ENCODE measurements around the gene COL21A1.

Gene COL21A1

DNA sequence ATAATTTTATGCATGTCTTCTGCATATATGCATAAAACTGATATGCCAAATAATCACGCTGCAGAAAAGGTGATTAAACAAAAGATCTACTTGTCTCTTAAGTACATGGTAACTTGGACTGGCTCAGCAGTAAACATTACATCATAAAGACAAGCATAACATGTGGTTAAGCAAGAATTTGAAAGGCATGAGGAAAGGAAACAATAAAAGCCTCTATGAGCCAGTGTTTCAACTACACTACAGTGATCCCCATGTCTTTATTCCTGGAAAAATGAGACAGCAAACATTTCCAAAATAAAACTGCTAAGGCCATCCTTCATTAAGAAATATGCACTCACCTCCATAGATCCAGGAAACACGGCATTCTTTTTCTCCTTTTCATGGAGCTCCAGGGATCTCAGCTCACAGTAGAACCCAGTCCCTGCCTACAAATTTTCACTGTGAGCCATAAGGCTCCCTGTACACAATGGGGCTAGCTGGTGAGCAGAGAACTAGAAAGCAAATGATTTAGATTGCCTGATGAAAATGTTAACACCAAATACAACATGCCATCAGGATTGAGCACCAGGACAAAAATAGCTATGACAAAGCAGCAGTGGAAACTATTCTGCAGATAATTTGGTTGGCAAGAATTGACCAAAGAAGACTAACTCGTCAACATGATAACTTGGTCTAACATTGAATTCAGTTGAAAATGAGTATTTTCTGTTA, 156.1 kb downstream of the COL21A1 start:
- no peaks in the 10 kb centered on the region for H3K27me3 ChIP-seq (ENCODE audit: control insufficient read depth, low read length)
- no peak overlapping the region for H3K27ac ChIP-seq (ENCODE audit: low read depth, low read length)
- no peaks in the 10 kb centered on the region for H3K4me1 ChIP-seq (ENCODE audit: control insufficient read depth, low read length)
- no peaks in the 10 kb centered on the region for H4K20me1 ChIP-seq (ENCODE audit: control insufficient read depth, insufficient read depth, low read depth, low read length)
- H3K9me3 ChIP-seq (ENCODE audit: control insufficient read depth, insufficient read depth, low read length), result no peaks in the 10 kb centered on the region
- H3K79me2 ChIP-seq (ENCODE audit: control insufficient read depth, low read length), result no peaks in the 10 kb centered on the region
- H3F3A ChIP-seq (ENCODE audit: control insufficient read depth, insufficient read depth), result no peaks in the 10 kb centered on the region
- TF ChIP-seq, protein P1, sequence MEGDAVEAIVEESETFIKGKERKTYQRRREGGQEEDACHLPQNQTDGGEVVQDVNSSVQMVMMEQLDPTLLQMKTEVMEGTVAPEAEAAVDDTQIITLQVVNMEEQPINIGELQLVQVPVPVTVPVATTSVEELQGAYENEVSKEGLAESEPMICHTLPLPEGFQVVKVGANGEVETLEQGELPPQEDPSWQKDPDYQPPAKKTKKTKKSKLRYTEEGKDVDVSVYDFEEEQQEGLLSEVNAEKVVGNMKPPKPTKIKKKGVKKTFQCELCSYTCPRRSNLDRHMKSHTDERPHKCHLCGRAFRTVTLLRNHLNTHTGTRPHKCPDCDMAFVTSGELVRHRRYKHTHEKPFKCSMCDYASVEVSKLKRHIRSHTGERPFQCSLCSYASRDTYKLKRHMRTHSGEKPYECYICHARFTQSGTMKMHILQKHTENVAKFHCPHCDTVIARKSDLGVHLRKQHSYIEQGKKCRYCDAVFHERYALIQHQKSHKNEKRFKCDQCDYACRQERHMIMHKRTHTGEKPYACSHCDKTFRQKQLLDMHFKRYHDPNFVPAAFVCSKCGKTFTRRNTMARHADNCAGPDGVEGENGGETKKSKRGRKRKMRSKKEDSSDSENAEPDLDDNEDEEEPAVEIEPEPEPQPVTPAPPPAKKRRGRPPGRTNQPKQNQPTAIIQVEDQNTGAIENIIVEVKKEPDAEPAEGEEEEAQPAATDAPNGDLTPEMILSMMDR (IDR thresholded peaks at IDR 0.05; ENCODE audit: low read depth, low read length, poor library complexity, severe bottlenecking), result no peak
- TF ChIP-seq EZH2phosphoT487 (IDR thresholded peaks at IDR 0.05; ENCODE audit: borderline replicate concordance, low read length), result no peak
- H3K36me3 ChIP-seq (ENCODE audit: control insufficient read depth, low read length), result no peaks in the 10 kb centered on the region
- no peaks in the 10 kb centered on the region for H3K9me2 ChIP-seq (replicated peaks; ENCODE audit: control insufficient read depth, low read length)
- no peak overlapping the region for H3K4me3 ChIP-seq (ENCODE audit: low read length)
- no peak overlapping the region for H3K4me2 ChIP-seq (ENCODE audit: low read length)

DNA sequence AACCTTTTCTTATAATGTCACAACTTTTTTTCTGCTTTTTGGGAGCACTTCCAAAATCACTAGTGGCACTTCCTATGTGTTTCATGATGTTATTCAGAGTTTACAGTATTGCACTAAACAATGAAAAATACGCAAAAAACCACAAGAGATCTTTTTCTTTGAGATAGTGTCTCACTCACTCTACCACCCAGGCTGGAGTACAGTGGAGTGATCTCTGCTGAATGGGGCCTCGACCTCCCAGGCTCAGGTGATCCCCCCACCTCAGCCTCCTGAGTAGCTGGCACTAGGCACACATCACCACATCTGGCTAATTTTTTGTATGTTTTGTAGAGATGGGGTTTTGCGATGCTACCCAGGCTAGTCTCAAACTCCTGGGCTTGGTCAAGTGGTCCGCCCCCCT, 158.7 kb downstream of the COL21A1 start:
- Histone ChIP-seq H3K9me3 (ENCODE audit: control insufficient read depth, insufficient read depth, low read length) (no peaks in the 10 kb centered on the region), H3K79me2 (ENCODE audit: control insufficient read depth, low read length) (no peaks in the 10 kb centered on the region), H3K4me3 (ENCODE audit: low read length) (no peak overlapping the region), H3K27me3 (ENCODE audit: control insufficient read depth, low read length) (no peaks in the 10 kb centered on the region), H3K4me2 (ENCODE audit: low read length) (no peak overlapping the region), H3K27ac (ENCODE audit: low read depth, low read length) (no peak overlapping the region), H3K9me2 (replicated peaks; ENCODE audit: control insufficient read depth, low read length) (no peaks in the 10 kb centered on the region), H3F3A (ENCODE audit: control insufficient read depth, insufficient read depth) (no peaks in the 10 kb centered on the region), H3K36me3 (ENCODE audit: control insufficient read depth, low read length) (no peaks in the 10 kb centered on the region), H4K20me1 (ENCODE audit: control insufficient read depth, insufficient read depth, low read depth, low read length) (no peaks in the 10 kb centered on the region), H3K4me1 (ENCODE audit: control insufficient read depth, low read length) (no peaks in the 10 kb centered on the region)
- no peak for TF ChIP-seq EZH2phosphoT487 (IDR thresholded peaks at IDR 0.05; ENCODE audit: borderline replicate concordance, low read length)
- TF ChIP-seq, protein P1 (IDR thresholded peaks at IDR 0.05; ENCODE audit: low read depth, low read length, poor library complexity, severe bottlenecking), result no peak

DNA sequence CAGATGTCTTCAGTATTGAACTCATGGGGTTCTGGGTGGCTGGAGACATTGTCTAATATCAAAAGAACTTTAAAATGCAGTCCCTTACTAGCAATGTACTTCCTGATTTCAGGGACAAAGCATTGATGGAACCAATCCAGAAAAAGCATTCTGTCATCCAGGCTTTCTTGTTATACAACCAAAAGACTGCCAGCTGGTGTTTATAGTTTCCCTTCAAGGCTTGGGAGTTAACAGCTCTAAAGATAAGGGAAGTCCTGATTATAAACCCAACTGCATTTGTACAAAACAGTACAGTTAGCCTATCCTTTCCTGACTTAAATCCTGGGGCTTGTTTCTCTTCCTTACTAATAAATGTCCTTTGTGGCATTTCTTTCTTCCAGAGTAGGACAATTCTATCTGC, 160.0 kb downstream of the COL21A1 start:
- H3F3A ChIP-seq (ENCODE audit: control insufficient read depth, insufficient read depth), result no peaks in the 10 kb centered on the region
- TF ChIP-seq, protein P1 (IDR thresholded peaks at IDR 0.05; ENCODE audit: low read depth, low read length, poor library complexity, severe bottlenecking), result no peak
- TF ChIP-seq EZH2phosphoT487 (IDR thresholded peaks at IDR 0.05; ENCODE audit: borderline replicate concordance, low read length), result no peak

More for the DNA sequence above, 160.0 kb downstream of the COL21A1 start:
- Histone ChIP-seq H3K9me2 (replicated peaks; ENCODE audit: control insufficient read depth, low read length) (no peaks in the 10 kb centered on the region), H3K9me3 (ENCODE audit: control insufficient read depth, insufficient read depth, low read length) (no peaks in the 10 kb centered on the region), H3K4me3 (ENCODE audit: low read length) (no peak overlapping the region), H3K79me2 (ENCODE audit: control insufficient read depth, low read length) (no peaks in the 10 kb centered on the region), H3K4me1 (ENCODE audit: control insufficient read depth, low read length) (no peaks in the 10 kb centered on the region), H4K20me1 (ENCODE audit: control insufficient read depth, insufficient read depth, low read depth, low read length) (no peaks in the 10 kb centered on the region), H3K4me2 (ENCODE audit: low read length) (no peak overlapping the region), H3K27me3 (ENCODE audit: control insufficient read depth, low read length) (no peaks in the 10 kb centered on the region), H3K27ac (ENCODE audit: low read depth, low read length) (no peak overlapping the region), H3K36me3 (ENCODE audit: control insufficient read depth, low read length) (no peaks in the 10 kb centered on the region)
